Colonic mucosa (tissue), 4 donors: ENCODE results near the gene SLIT3. TPM values are rescaled to one million over a fixed set of nuclear protein-coding genes. Genes with fewer than 3 reads are reported as not detected.
"Not testable (repeated sequence)": the region's sequence is repeated elsewhere in the genome, so short reads cannot be mapped to it uniquely, and the experiment has no call there.

ENCODE experiments used
- DNase-seq: peaks from one replicate; pipeline ENCODE4 v3.0.0-alpha.2; 2020
- H3K27ac ChIP-seq: fragments of 200-600 bp; one replicate; pipeline ENCODE4 v1.8.0; 2021
- H3K27me3 ChIP-seq: fragments of 200-600 bp; one replicate; pipeline ENCODE4 v1.8.0; 2021
- H3K36me3 ChIP-seq: fragments of 200-600 bp; one replicate; pipeline ENCODE4 v1.8.0; 2021
- H3K4me1 ChIP-seq: fragments of 200-600 bp; one replicate; pipeline ENCODE4 v1.8.0; 2021; ENCODE audit warnings: mild to moderate bottlenecking
- H3K4me3 ChIP-seq: fragments of 200-600 bp; one replicate; pipeline ENCODE4 v1.8.0; 2021
- H3K9ac ChIP-seq, 2 donors: one replicate each; pipeline ENCODE4 v1.7.0; 2013; ENCODE audit warnings: control low read depth in 2 of 2, low read depth in 2 of 2, low read length in 2 of 2
- H3K9me3 ChIP-seq: fragments of 200-600 bp; one replicate; pipeline ENCODE4 v1.8.0; 2021
- CTCF ChIP-seq: fragments of 200-600 bp; IDR thresholded peaks from one replicate; pipeline ENCODE4 v1.8.0; 2022; ENCODE audit warnings: antibody characterized with exemption, mild to moderate bottlenecking
- intact Hi-C: fragments of 100-400 bp; cut with DNase I; formaldehyde crosslinking; loops from one replicate; pipeline ENCODE4 v1.14.1; 2022
- total RNA-seq, 2 donors: library from RNA; stranded (reverse); fragmentation: NEBNext Ultra II Directional in 1 of 2; extraction: Animal tissue kit (Norgen Biotek cat#: 25700) in 1 of 2; gene quantifications; one replicate each; pipeline ENCODE4 v1.2.1, GENCODE V29; 2021
- donor health status: healthy.
- donor health status: DM: no; HTN: no; CAD: no.
- donor health status: DM: no; HTN: no; CAD: no.

Gene SLIT3
- total RNA-seq, 2 donors from 2014 or later, result 3.4 to 7.6 TPM

- Histone ChIP-seq H3K9ac (no peak overlapping the region), H3K9me3 (no peaks in the 10 kb centered on the region), H3K4me3 (no peak overlapping the region), H3K36me3 (no peaks in the 10 kb centered on the region), H3K27me3 (no peaks in the 10 kb centered on the region), H3K4me1 (no peaks in the 10 kb centered on the region), H3K27ac (no peak overlapping the region)
- intact Hi-C loops, result no loop called here
- peak; percentile 45 for DNase-seq
- TF ChIP-seq CTCF, result peak; percentile 54
These were observed 552.8 kb downstream of the SLIT3 start for GRCh38 chr5:168747987-168748777.

DNA sequence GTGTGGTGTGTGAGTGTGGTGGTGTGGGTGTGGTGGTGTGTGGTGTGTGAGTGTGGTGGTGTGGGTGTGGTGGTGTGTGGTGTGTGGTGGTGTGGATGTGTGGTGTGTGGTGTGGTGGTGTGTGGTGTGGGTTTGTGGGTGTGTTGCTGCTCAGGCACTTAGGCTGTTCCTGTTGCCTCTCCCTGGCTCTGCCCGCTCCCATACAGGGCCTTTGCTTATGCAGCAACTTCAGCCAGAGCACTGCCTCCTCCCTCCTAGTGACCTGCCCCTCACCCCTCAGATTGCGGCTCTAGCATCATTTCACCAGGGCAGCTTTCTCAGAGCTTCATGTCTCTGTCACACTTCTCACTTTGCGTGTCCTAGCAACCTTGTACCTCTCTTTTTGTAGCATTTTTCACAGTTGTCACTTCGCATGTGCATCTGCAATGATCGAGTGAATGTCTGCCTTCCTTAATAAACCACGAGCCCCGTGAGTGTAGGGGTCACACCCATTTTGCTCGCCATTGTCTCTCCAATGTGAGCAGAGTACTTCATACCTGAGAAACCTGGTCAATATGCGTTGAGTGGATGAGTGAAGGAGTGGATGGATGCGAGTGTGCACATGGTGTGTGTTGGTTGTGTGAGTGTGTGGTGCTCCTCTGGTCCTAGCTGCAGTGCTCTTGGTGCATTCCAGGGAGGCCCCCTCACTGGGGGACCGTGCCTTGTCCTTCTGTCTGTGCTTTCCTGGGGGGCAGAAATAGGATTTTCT, 553.9 kb downstream of the SLIT3 start:
- TF ChIP-seq CTCF, result no peak
- Histone ChIP-seq H3K27ac (no peak overlapping the region), H3K9me3 (no peaks in the 10 kb centered on the region), H3K36me3 (no peaks in the 10 kb centered on the region), H3K9ac (no peak overlapping the region), H3K4me3 (no peak overlapping the region), H3K4me1 (no peaks in the 10 kb centered on the region), H3K27me3 (no peaks in the 10 kb centered on the region)
- intact Hi-C loops, result no loop called here
- DNase-seq, result no peak

GRCh38 chr5:168746126-168746892, 554.6 kb downstream of the SLIT3 start:
- H3K27me3 ChIP-seq, H3K27ac ChIP-seq, H3K36me3 ChIP-seq, H3K9ac ChIP-seq, H3K4me3 ChIP-seq, H3K4me1 ChIP-seq, H3K9me3 ChIP-seq, intact Hi-C loops, DNase-seq: not testable (repeated sequence)

DNA sequence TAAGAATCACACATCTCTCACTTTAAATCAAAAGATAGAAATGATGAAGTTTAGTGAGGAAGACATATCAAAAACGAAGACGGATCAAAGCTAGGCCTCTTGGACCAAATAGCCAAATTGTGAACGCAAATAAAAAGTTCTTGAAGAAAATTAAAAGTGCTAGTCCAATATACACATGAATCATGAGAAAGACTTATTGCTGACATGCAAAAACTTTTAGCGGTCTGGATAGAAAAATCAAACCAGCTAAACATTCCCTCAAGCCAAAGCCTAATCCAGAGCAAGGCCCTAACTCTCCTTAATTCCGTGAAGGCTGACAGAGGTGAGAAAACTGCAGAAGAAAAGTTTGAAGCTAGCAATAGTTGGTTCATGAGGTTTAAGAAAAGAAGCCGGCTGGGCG, 557.3 kb downstream of the SLIT3 start:
- Histone ChIP-seq H3K4me3 (no peak overlapping the region), H3K36me3 (no peaks in the 10 kb centered on the region), H3K9me3 (no peaks in the 10 kb centered on the region), H3K27ac (no peak overlapping the region), H3K27me3 (no peaks in the 10 kb centered on the region), H3K9ac (no peak overlapping the region), H3K4me1 (no peaks in the 10 kb centered on the region)
- no peak for DNase-seq
- intact Hi-C loops, result no loop called here
- TF ChIP-seq CTCF, result no peak

- H3K9me3 ChIP-seq, H3K36me3 ChIP-seq, H3K4me1 ChIP-seq, H3K9ac ChIP-seq, H3K27me3 ChIP-seq, H3K4me3 ChIP-seq, H3K27ac ChIP-seq, intact Hi-C loops, DNase-seq: not testable (repeated sequence)
These were observed 558.6 kb downstream of the SLIT3 start for GRCh38 chr5:168742311-168742710.

- no peak overlapping the region for H3K27ac ChIP-seq
- TF ChIP-seq CTCF, result no peak
- no peaks in the 10 kb centered on the region for H3K4me1 ChIP-seq
- H3K9me3 ChIP-seq, result no peaks in the 10 kb centered on the region
- intact Hi-C loops, result no loop called here
- DNase-seq, result no peak
- no peak overlapping the region for H3K9ac ChIP-seq
- no peaks in the 10 kb centered on the region for H3K36me3 ChIP-seq
- H3K27me3 ChIP-seq, result no peaks in the 10 kb centered on the region
- no peak overlapping the region for H3K4me3 ChIP-seq
These were observed 560.1 kb downstream of the SLIT3 start for GRCh38 chr5:168740811-168741213.
